ENCODE results near the gene AEBP2.

Gene AEBP2

DNA sequence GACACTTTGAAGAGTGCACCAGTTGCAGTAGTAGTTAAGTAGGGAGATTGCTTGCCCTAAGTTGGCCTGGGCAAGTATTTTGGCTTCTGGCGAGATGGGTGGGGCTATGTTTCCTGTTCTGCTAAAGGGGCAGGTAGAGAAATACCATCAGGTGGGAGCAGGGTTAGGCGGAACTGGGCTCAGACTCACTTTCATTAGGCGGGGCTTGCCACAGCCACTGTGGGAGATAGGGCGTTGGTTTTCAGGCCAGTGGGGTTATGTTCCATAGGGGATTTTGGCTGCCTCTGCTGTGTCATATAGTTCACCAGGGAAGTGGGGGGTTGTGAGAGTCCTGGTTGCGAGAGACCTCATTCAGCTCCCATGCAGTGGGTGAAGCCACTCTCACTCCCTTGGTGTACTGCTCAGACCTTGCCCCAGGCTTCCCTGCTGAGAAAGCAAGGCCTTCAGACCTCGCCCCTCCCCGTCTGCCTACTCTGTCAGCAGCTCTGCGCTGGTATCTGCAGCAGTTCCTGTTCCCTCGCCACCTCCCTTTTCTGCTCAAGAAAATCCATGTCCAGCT, 43.3 kb downstream of the AEBP2 start:
- Histone ChIP-seq H3K4me3 (ENCODE audit: extremely low read depth, insufficient read depth, low read length, poor library complexity, severe bottlenecking) (no peak overlapping the region), H3K4me1 (ENCODE audit: control insufficient read depth, insufficient read depth, low read length, poor library complexity, severe bottlenecking) (peaks cover 9% of the 10 kb centered on the region), H3K36me3 (ENCODE audit: control insufficient read depth, insufficient read depth, low read length) (peaks cover 28% of the 10 kb centered on the region), H3K9me3 (ENCODE audit: control insufficient read depth, low read length) (no peaks in the 10 kb centered on the region), H3K27ac (ENCODE audit: low read depth, low read length, severe bottlenecking) (no peak overlapping the region)
- 77 to 80% methylated on average over 6 to 9 of the region's 9 CpGs for WGBS, 2 experiments (ENCODE audit: insufficient coverage in 2 of 2)

DNA sequence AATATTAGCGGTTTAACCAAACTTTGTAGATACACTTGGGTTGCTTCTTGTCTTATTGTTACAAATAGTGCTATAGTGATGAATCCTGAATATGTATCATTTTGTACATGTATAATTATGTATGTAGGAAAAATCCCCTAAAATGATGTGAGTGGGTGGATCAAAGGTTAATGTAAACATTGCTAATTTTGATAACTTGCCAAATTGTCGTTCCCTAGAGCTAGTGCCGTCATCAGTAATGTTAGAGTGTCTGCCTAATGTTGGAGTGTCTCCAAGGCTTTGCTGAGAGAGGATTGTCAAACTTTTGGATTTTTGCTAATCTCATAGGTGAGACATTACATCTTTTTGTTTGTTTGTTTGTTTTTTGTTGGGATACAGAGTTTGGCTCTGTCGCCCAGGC, 44.4 kb downstream of the AEBP2 start:
- H3K36me3 ChIP-seq (ENCODE audit: control insufficient read depth, insufficient read depth, low read length), result peaks cover 21% of the 10 kb centered on the region
- H3K4me3 ChIP-seq (ENCODE audit: extremely low read depth, insufficient read depth, low read length, poor library complexity, severe bottlenecking), result no peak overlapping the region
- WGBS, 2 experiments (ENCODE audit: insufficient coverage in 2 of 2), result 96 to 100% methylated on average over 2 of the region's 4 CpGs

DNA sequence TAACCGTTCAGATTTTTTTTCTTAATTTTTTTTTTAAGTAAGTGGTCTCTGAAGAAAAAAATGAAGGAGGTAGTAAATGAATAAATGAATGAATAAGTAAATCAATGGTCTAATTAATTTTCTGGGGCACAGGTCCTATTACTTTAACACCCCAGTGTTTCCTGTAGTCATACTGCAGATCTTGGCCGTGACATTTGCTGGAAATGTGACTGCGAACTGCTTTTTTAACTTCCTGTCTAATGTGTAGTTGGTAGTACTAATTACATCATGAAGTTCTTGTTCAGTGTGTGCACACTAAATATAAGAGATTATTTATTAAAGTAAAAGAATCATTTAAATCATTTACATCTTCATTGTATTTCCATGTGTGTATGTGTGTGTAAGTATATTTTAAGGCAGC, 45.4 kb downstream of the AEBP2 start:
- H3K27ac ChIP-seq (ENCODE audit: low read depth, low read length, severe bottlenecking), result no peak overlapping the region
- no peak overlapping the region for H3K4me3 ChIP-seq (ENCODE audit: extremely low read depth, insufficient read depth, low read length, poor library complexity, severe bottlenecking)
- peaks cover 14% of the 10 kb centered on the region for H3K36me3 ChIP-seq (ENCODE audit: control insufficient read depth, insufficient read depth, low read length)
- WGBS, 2 experiments (ENCODE audit: insufficient coverage in 2 of 2), result no CpG with 5 or more reads among the region's 3 CpGs
- H3K4me1 ChIP-seq (ENCODE audit: control insufficient read depth, insufficient read depth, low read length, poor library complexity, severe bottlenecking), result peaks cover 9% of the 10 kb centered on the region
- H3K9me3 ChIP-seq (ENCODE audit: control insufficient read depth, low read length), result no peaks in the 10 kb centered on the region

More for the DNA sequence above, 44.4 kb downstream of the AEBP2 start:
- H3K9me3 ChIP-seq (ENCODE audit: control insufficient read depth, low read length), result no peaks in the 10 kb centered on the region
- H3K27ac ChIP-seq (ENCODE audit: low read depth, low read length, severe bottlenecking), result no peak overlapping the region
- H3K4me1 ChIP-seq (ENCODE audit: control insufficient read depth, insufficient read depth, low read length, poor library complexity, severe bottlenecking), result peaks cover 9% of the 10 kb centered on the region

DNA sequence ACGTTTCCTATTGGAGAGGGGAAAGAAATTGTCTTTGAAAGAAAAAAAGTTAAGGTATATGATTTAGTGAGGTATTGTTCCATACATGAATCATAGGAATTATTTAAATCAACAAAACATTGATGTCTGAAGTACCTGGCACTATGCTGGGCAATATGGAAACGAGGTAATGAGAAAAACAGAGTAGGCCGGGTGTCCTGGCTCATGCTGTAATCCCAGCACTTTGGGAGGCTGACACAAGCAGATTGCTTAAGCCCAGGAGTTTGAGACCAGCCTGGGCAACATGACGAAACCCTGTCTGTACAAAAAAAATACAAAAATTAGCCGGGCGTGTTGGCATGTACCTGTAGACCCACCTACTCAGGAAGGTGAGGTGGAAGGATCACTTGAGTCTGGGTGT, 45.9 kb downstream of the AEBP2 start:
- WGBS, 2 experiments (ENCODE audit: insufficient coverage in 2 of 2), result 90 to 100% methylated on average over 2 to 4 of the region's 6 CpGs
- peaks cover 9% of the 10 kb centered on the region for H3K36me3 ChIP-seq (ENCODE audit: control insufficient read depth, insufficient read depth, low read length)

DNA sequence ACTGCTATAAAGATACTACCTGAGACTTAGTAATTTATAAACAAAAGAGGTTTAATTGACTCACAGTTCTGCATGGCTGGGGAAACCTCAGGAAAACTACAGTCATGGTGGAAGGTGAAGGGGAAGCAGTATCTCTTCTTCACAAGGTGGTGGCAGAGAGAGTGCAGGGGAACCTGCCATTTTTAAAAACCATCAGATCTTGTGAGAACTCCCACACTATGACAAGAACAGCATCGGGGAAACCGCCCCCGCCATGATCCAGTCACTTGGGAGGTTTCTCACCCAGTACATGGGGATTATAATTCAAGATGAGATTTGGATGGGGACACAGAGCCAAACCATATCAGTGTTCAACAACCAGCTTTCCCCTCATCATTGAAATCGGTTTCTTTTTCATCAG, 49.9 kb downstream of the AEBP2 start:
- no CpG with 5 or more reads among the region's 4 CpGs for WGBS, 2 experiments (ENCODE audit: insufficient coverage in 2 of 2)
- no peak overlapping the region for H3K4me3 ChIP-seq (ENCODE audit: extremely low read depth, insufficient read depth, low read length, poor library complexity, severe bottlenecking)
- H3K36me3 ChIP-seq (ENCODE audit: control insufficient read depth, insufficient read depth, low read length), result peaks cover 19% of the 10 kb centered on the region
- H3K27ac ChIP-seq (ENCODE audit: low read depth, low read length, severe bottlenecking), result no peak overlapping the region
- H3K4me1 ChIP-seq (ENCODE audit: control insufficient read depth, insufficient read depth, low read length, poor library complexity, severe bottlenecking), result no peaks in the 10 kb centered on the region
- no peaks in the 10 kb centered on the region for H3K9me3 ChIP-seq (ENCODE audit: control insufficient read depth, low read length)

More for the DNA sequence above, 45.9 kb downstream of the AEBP2 start:
- no peaks in the 10 kb centered on the region for H3K9me3 ChIP-seq (ENCODE audit: control insufficient read depth, low read length)
- H3K4me1 ChIP-seq (ENCODE audit: control insufficient read depth, insufficient read depth, low read length, poor library complexity, severe bottlenecking), result peaks cover 9% of the 10 kb centered on the region
- no peak overlapping the region for H3K27ac ChIP-seq (ENCODE audit: low read depth, low read length, severe bottlenecking)
- H3K4me3 ChIP-seq (ENCODE audit: extremely low read depth, insufficient read depth, low read length, poor library complexity, severe bottlenecking), result no peak overlapping the region

DNA sequence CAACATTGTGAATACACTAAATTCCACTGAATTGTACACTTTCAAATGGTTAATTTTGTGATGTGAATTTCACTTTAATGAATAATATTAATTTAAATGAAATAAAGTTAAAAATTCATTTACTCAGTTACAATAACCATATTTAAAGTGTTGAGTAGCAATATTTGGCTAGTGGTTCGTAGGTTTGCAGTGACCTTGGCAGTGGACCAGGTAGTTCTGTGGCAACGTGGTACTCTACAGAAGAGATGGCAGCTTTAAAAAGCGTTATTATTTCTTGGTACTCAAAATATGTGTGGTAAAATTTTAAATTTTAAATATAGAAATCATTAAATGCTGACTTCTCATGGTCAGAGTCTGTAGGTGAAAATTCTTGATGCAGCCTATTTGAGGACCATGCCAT, 51.6 kb downstream of the AEBP2 start:
- Histone ChIP-seq H3K4me3 (ENCODE audit: extremely low read depth, insufficient read depth, low read length, poor library complexity, severe bottlenecking) (no peak overlapping the region), H3K9me3 (ENCODE audit: control insufficient read depth, low read length) (no peaks in the 10 kb centered on the region), H3K36me3 (ENCODE audit: control insufficient read depth, insufficient read depth, low read length) (peaks cover 35% of the 10 kb centered on the region), H3K4me1 (ENCODE audit: control insufficient read depth, insufficient read depth, low read length, poor library complexity, severe bottlenecking) (no peaks in the 10 kb centered on the region), H3K27ac (ENCODE audit: low read depth, low read length, severe bottlenecking) (no peak overlapping the region)
- whole genome bisulfite sequencing, 2 experiments (ENCODE audit: insufficient coverage in 2 of 2), result 100% methylated on average over 1 of the region's 3 CpGs; no CpG with 5 or more reads in 1 of the 2 experiments

DNA sequence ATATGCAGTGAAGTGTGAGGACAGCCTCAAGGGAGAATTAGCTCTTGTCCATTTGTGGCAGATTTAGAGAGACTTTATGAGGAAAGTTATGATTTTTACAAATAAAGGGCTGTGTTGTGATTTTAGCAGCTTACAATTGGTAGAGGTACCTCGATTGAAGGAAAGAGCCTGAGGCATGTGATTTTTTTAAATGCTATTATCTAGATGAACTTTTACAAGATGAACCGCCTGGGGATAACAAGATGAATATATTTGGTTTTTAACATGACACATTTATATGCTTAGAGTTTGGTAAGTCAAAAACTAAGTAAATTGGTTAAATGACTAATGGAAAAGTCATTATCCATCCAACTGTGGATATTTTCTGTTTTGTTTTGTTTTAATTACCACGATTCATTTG, 52.6 kb downstream of the AEBP2 start:
- Histone ChIP-seq H3K9me3 (ENCODE audit: control insufficient read depth, low read length) (no peaks in the 10 kb centered on the region), H3K4me1 (ENCODE audit: control insufficient read depth, insufficient read depth, low read length, poor library complexity, severe bottlenecking) (no peaks in the 10 kb centered on the region), H3K4me3 (ENCODE audit: extremely low read depth, insufficient read depth, low read length, poor library complexity, severe bottlenecking) (no peak overlapping the region), H3K36me3 (ENCODE audit: control insufficient read depth, insufficient read depth, low read length) (peaks cover 42% of the 10 kb centered on the region), H3K27ac (ENCODE audit: low read depth, low read length, severe bottlenecking) (no peak overlapping the region)
- WGBS, 2 experiments (ENCODE audit: insufficient coverage in 2 of 2), result 100% methylated on average over 1 of the region's 3 CpGs; no CpG with 5 or more reads in 1 of the 2 experiments

DNA sequence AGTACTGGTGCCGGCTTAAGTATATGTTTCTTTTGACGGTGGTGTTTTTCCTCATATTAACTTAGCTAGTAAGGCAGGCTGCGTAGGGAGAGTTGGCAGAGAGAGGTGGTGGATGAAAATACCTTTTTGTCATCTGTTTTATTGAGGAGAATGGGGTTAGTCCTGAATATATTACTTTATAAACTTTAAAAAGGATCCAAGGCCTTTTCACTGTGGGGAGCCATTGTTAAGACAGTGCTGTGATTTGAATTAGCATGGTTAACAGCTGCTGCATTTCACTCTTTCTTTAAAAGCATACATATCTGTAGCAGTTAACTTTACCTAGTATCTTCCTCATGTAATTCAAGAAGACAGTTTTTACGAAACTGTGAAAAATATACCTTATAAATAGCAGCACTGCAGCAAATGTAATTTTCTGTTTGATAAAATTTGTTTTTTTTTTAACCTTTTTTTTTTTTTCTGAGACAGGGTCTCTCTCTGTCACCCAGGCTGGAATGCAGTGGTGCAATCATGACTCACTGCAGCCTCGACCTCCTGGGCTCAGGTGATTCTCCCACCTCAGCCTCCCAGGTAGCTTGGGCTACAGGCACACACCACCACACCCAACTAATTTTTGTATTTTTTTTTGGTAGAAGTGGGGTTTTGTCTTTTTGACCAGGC, 57.1 kb downstream of the AEBP2 start:
- H3K36me3 ChIP-seq (ENCODE audit: control insufficient read depth, insufficient read depth, low read length), result peaks cover 72% of the 10 kb centered on the region
- WGBS, 2 experiments (ENCODE audit: insufficient coverage in 2 of 2), result 56 to 67% methylated on average over 1 to 3 of the region's 5 CpGs
- no peaks in the 10 kb centered on the region for H3K4me1 ChIP-seq (ENCODE audit: control insufficient read depth, insufficient read depth, low read length, poor library complexity, severe bottlenecking)
- H3K4me3 ChIP-seq (ENCODE audit: extremely low read depth, insufficient read depth, low read length, poor library complexity, severe bottlenecking), result no peak overlapping the region
- no peak overlapping the region for H3K27ac ChIP-seq (ENCODE audit: low read depth, low read length, severe bottlenecking)
- no peaks in the 10 kb centered on the region for H3K9me3 ChIP-seq (ENCODE audit: control insufficient read depth, low read length)

DNA sequence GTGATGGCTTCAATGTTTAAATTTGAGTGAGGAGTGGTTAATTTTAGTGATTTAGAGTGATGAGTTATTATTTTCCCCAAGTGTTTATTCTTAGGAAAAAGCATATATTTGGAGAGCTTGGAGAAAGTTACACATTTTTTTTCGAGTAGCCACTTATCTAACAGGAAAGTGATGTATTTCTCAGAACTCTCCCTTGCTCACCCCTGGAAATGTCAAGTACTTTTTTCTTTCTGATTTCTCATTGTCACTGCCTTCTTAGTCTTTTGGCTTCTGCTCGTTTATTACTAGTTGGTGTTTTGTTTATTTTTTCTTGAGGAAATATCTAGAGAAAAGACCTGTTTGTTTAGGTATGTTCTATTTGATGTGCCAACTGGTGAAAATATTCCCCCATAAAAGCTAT, 58.8 kb downstream of the AEBP2 start:
- H3K36me3 ChIP-seq (ENCODE audit: control insufficient read depth, insufficient read depth, low read length), result peaks cover 80% of the 10 kb centered on the region
- no peak overlapping the region for H3K4me3 ChIP-seq (ENCODE audit: extremely low read depth, insufficient read depth, low read length, poor library complexity, severe bottlenecking)
- H3K4me1 ChIP-seq (ENCODE audit: control insufficient read depth, insufficient read depth, low read length, poor library complexity, severe bottlenecking), result no peaks in the 10 kb centered on the region
- no peak overlapping the region for H3K27ac ChIP-seq (ENCODE audit: low read depth, low read length, severe bottlenecking)
- H3K9me3 ChIP-seq (ENCODE audit: control insufficient read depth, low read length), result no peaks in the 10 kb centered on the region
- WGBS, 2 experiments (ENCODE audit: insufficient coverage in 2 of 2), result 100% methylated on average over 1 of the region's 2 CpGs; no CpG with 5 or more reads in 1 of the 2 experiments

DNA sequence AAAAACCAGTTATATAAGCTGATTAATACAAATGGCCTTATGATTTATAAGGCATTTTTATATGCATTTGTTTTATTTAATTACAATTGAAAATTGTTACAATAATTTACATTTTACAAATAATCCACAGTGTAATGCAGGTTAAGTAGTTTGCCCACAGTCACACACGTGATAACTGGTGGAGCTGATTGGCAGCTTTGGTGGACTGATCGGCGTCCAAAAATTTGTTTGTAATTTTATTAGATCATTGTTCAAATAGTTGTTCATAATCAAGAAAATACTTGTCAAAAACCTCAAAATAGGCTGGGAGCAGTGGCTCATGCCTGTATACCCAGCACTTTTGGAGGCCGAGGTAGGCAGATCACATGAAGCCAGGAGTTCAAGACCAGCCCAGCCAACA, 59.7 kb downstream of the AEBP2 start:
- Histone ChIP-seq H3K9me3 (ENCODE audit: control insufficient read depth, low read length) (no peaks in the 10 kb centered on the region), H3K4me1 (ENCODE audit: control insufficient read depth, insufficient read depth, low read length, poor library complexity, severe bottlenecking) (no peaks in the 10 kb centered on the region), H3K27ac (ENCODE audit: low read depth, low read length, severe bottlenecking) (no peak overlapping the region), H3K36me3 (ENCODE audit: control insufficient read depth, insufficient read depth, low read length) (peaks cover 81% of the 10 kb centered on the region), H3K4me3 (ENCODE audit: extremely low read depth, insufficient read depth, low read length, poor library complexity, severe bottlenecking) (no peak overlapping the region)
- 93 to 100% methylated on average over 1 of the region's 4 CpGs for WGBS, 2 experiments (ENCODE audit: insufficient coverage in 2 of 2)

DNA sequence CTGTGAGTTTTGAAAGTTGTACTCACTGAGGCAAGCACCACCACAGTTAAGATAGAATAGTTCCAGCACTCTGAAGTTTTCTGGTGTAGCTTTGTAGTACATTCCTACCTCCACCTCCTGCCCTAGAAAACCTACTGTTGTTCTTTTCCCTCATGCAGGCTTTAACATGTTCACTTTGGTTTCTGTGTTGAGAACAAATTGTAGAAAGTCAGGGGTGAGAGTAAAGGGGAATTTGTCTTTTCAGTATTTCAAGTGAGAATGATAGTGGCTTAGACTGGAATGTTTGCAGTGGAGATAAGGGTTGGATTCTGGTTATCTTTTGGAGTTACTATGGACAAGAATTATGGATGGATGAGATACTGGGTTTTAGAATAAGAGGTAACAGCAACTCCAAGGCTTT, 67.2 kb downstream of the AEBP2 start:
- Histone ChIP-seq H3K36me3 (ENCODE audit: control insufficient read depth, insufficient read depth, low read length) (peaks cover 59% of the 10 kb centered on the region), H3K27ac (ENCODE audit: low read depth, low read length, severe bottlenecking) (no peak overlapping the region), H3K4me1 (ENCODE audit: control insufficient read depth, insufficient read depth, low read length, poor library complexity, severe bottlenecking) (peaks cover 3% of the 10 kb centered on the region), H3K9me3 (ENCODE audit: control insufficient read depth, low read length) (no peaks in the 10 kb centered on the region), H3K4me3 (ENCODE audit: extremely low read depth, insufficient read depth, low read length, poor library complexity, severe bottlenecking) (no peak overlapping the region)
